Endothelial cell (in vitro differentiated cells): Measurements from ENCODE around the gene TRUB1. TPM values are rescaled to one million over a fixed set of nuclear protein-coding genes. Genes with fewer than 3 reads are reported as not detected.

Experiments
- DNase-seq: peaks from one replicate; pipeline ENCODE4 v3.0.0; 2021; ENCODE audit warnings: low spot score
- H3K27ac Mint-ChIP-seq: one replicate; pipeline ENCODE4 v1.8.0; 2021; ENCODE audit warnings: mixed read lengths, inconsistent platforms; ENCODE audit not compliant: unreplicated experiment
- H3K27me3 Mint-ChIP-seq: one replicate; pipeline ENCODE4 v1.8.0; 2021; ENCODE audit warnings: mild to moderate bottlenecking, moderate library complexity, mixed read lengths, inconsistent platforms; ENCODE audit not compliant: unreplicated experiment
- H3K36me3 Mint-ChIP-seq: one replicate; pipeline ENCODE4 v1.8.0; 2021; ENCODE audit warnings: mild to moderate bottlenecking, low read depth, mixed read lengths, inconsistent platforms; ENCODE audit not compliant: unreplicated experiment
- H3K4me1 Mint-ChIP-seq: one replicate; pipeline ENCODE4 v1.8.0; 2021; ENCODE audit warnings: mild to moderate bottlenecking, mixed read lengths, inconsistent platforms; ENCODE audit not compliant: unreplicated experiment
- H3K4me3 Mint-ChIP-seq: one replicate; pipeline ENCODE4 v1.8.0; 2021; ENCODE audit warnings: mild to moderate bottlenecking, mixed read lengths, inconsistent platforms; ENCODE audit not compliant: unreplicated experiment
- H3K9me3 Mint-ChIP-seq: one replicate; pipeline ENCODE4 v1.8.0; 2021; ENCODE audit warnings: mixed read lengths, inconsistent platforms; ENCODE audit not compliant: unreplicated experiment
- total RNA-seq: library from RNA; stranded (reverse); fragmentation: NEBNext Ultra II Directional; extraction: Animal tissue kit (Norgen Biotek cat#: 25700); gene quantifications from one replicate; pipeline ENCODE4 v1.2.1, GENCODE V29; 2021; ENCODE audit not compliant: unreplicated experiment
- TF ChIP-seq, protein P1 (sequence below): fragments of 200-600 bp; sonication (generic); IDR thresholded peaks from one replicate; pipeline ENCODE4 v1.5.0; 2021; ENCODE audit warnings: antibody characterized with exemption; ENCODE audit not compliant: unreplicated experiment

The TRUB1 gene
- total RNA-seq, 1 donor from 2014 or later = 15.4 TPM

DNA sequence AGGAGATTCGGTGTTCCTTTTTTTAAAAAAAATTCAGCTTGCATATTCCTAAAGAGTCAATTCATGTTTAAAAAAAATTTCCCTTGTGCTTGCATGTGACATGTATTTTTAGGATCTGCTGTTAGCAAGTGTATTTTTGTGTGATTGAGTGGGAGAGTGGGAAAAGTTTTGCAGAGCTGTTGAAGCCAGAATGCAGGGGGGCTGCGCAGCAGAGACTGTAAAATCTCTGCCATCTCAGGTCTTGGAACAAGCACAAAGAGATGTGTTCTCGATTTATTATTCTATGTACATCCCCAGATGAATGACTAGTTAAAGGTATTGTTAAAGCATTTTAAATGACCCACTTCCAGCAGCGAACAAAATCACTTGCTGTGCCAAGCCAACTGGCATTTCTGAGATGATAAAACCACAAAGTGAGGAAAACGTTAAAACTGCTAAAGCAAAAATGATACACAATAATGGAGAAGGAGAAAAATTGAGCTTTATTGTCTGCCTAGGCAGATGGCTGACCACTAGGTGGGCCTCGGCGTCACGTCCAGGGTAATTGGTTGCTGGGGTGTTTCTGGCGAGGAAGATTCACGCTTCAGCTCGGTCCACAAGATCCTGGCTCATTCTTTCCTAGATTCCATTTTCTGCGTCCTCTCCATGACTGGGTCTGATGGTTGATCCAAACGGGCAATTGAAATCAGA, 88.2 kb downstream of the TRUB1 start:
- Mint-ChIP-seq H3K4me1 (peaks cover 3% of the 10 kb centered on the region), H3K27ac (no peak overlapping the region), H3K9me3 (no peaks in the 10 kb centered on the region), H3K27me3 (peaks cover 6% of the 10 kb centered on the region), H3K36me3 (no peaks in the 10 kb centered on the region), H3K4me3 (no peak overlapping the region)
- TF ChIP-seq, protein P1, sequence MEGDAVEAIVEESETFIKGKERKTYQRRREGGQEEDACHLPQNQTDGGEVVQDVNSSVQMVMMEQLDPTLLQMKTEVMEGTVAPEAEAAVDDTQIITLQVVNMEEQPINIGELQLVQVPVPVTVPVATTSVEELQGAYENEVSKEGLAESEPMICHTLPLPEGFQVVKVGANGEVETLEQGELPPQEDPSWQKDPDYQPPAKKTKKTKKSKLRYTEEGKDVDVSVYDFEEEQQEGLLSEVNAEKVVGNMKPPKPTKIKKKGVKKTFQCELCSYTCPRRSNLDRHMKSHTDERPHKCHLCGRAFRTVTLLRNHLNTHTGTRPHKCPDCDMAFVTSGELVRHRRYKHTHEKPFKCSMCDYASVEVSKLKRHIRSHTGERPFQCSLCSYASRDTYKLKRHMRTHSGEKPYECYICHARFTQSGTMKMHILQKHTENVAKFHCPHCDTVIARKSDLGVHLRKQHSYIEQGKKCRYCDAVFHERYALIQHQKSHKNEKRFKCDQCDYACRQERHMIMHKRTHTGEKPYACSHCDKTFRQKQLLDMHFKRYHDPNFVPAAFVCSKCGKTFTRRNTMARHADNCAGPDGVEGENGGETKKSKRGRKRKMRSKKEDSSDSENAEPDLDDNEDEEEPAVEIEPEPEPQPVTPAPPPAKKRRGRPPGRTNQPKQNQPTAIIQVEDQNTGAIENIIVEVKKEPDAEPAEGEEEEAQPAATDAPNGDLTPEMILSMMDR = no peak
- no peak for DNase-seq

DNA sequence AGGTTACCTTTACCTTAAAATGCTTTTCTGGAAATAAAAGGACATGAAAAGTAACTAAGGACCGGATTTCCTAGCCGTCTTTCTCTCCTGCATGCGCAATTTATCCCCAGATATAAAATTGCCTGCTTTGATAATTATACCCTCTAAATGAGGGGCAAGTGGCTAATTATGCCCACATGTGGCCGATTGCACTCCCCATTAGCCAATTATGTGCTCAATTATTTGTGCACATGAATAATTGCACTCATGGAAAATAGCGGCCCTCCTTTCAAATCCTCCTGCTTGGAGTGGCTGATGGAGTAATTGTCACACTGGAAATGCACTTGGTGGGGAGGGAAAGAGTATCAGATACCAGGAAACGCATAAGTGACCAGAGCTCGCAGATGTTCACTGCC, 88.7 kb downstream of the TRUB1 start:
- H3K4me3 Mint-ChIP-seq = no peak overlapping the region
- no peak overlapping the region for H3K27ac Mint-ChIP-seq
- no peak for DNase-seq
- TF ChIP-seq, protein P1 = no peak
- peaks cover 3% of the 10 kb centered on the region for H3K4me1 Mint-ChIP-seq
- no peaks in the 10 kb centered on the region for H3K36me3 Mint-ChIP-seq
- peaks cover 6% of the 10 kb centered on the region for H3K27me3 Mint-ChIP-seq
- H3K9me3 Mint-ChIP-seq = no peaks in the 10 kb centered on the region

Other genes with a start within 250 kb of the TRUB1 start
- gene FHIP2A, start 116.4 kb upstream of the TRUB1 start, total RNA-seq = 50.1 TPM
- 32.5 TPM for gene ATRNL1, start 155.2 kb downstream of the TRUB1 start, total RNA-seq